Measurements from ENCODE around the gene WDR1. TPM values are rescaled to one million over a fixed set of nuclear protein-coding genes. Genes with fewer than 3 reads are reported as not detected.

WDR1 gene
- 167 TPM for polyA plus RNA-seq (2013, experiment 1 of 4)
- 191 TPM for polyA plus RNA-seq (2013, experiment 2 of 4)
- 113 TPM for polyA plus RNA-seq (2013, experiment 3 of 4)
- polyA plus RNA-seq (2013, experiment 4 of 4), result 117 TPM

- H3K36me3 ChIP-seq (ENCODE audit: control insufficient read depth, insufficient read depth, low read length), result peaks cover 15% of the 10 kb centered on the region
- H3K9me3 ChIP-seq (ENCODE audit: control insufficient read depth, low read length), result no peaks in the 10 kb centered on the region
- H3K4me1 ChIP-seq (ENCODE audit: control insufficient read depth, insufficient read depth, low read length), result peaks cover 19% of the 10 kb centered on the region
- H3K27me3 ChIP-seq (ENCODE audit: control insufficient read depth, insufficient read depth, low read length, poor library complexity, severe bottlenecking), result no peaks in the 10 kb centered on the region
- peak within 1 kb of the TSS; percentile 92 for H3K27ac ChIP-seq (ENCODE audit: insufficient read depth, low read depth, low read length, poor library complexity, severe bottlenecking)
- H3K4me3 ChIP-seq (ENCODE audit: insufficient read depth, low read depth, low read length), result peak within 1 kb of the TSS; percentile 87
- 0% methylated on average over 97 of the region's 97 CpGs for WGBS, 2 experiments
Observed at GRCh38 chr4:10116569-10117358, at the start of gene WDR1. TSS of gene WDR1 (minus strand) at chr4:10116799. CDS start at chr4:10116666, 133 bp downstream.

GRCh38 chr4:10164877-10165283 lies 48.3 kb upstream of the WDR1 start:
- 9 to 36% methylated on average over 2 to 3 of the region's 3 CpGs for WGBS, 2 experiments
- no peak overlapping the region for H3K27ac ChIP-seq (ENCODE audit: insufficient read depth, low read depth, low read length, poor library complexity, severe bottlenecking)

GRCh38 chr4:10163296-10163695 lies 46.7 kb upstream of the WDR1 start:
- H3K4me1 ChIP-seq (ENCODE audit: control insufficient read depth, insufficient read depth, low read length), result no peaks in the 10 kb centered on the region
- H3K4me3 ChIP-seq (ENCODE audit: insufficient read depth, low read depth, low read length), result no peak overlapping the region
- no peaks in the 10 kb centered on the region for H3K27me3 ChIP-seq (ENCODE audit: control insufficient read depth, insufficient read depth, low read length, poor library complexity, severe bottlenecking)
- no peaks in the 10 kb centered on the region for H3K36me3 ChIP-seq (ENCODE audit: control insufficient read depth, insufficient read depth, low read length)
- H3K9me3 ChIP-seq (ENCODE audit: control insufficient read depth, low read length), result no peaks in the 10 kb centered on the region
- WGBS, 2 experiments, result 88 to 93% methylated on average over 1 of the region's 1 CpG
- no peak overlapping the region for H3K27ac ChIP-seq (ENCODE audit: insufficient read depth, low read depth, low read length, poor library complexity, severe bottlenecking)

More at GRCh38 chr4:10164877-10165283, 48.3 kb upstream of the WDR1 start:
- Histone ChIP-seq H3K9me3 (ENCODE audit: control insufficient read depth, low read length) (no peaks in the 10 kb centered on the region), H3K36me3 (ENCODE audit: control insufficient read depth, insufficient read depth, low read length) (no peaks in the 10 kb centered on the region), H3K4me3 (ENCODE audit: insufficient read depth, low read depth, low read length) (no peak overlapping the region), H3K4me1 (ENCODE audit: control insufficient read depth, insufficient read depth, low read length) (no peaks in the 10 kb centered on the region), H3K27me3 (ENCODE audit: control insufficient read depth, insufficient read depth, low read length, poor library complexity, severe bottlenecking) (no peaks in the 10 kb centered on the region)

GRCh38 chr4:10162341-10163000 lies 45.9 kb upstream of the WDR1 start:
- H3K27ac ChIP-seq (ENCODE audit: insufficient read depth, low read depth, low read length, poor library complexity, severe bottlenecking), result no peak overlapping the region
- H3K4me1 ChIP-seq (ENCODE audit: control insufficient read depth, insufficient read depth, low read length), result no peaks in the 10 kb centered on the region
- 87 to 90% methylated on average over 7 of the region's 7 CpGs for WGBS, 2 experiments
- no peaks in the 10 kb centered on the region for H3K9me3 ChIP-seq (ENCODE audit: control insufficient read depth, low read length)
- H3K4me3 ChIP-seq (ENCODE audit: insufficient read depth, low read depth, low read length), result no peak overlapping the region
- H3K36me3 ChIP-seq (ENCODE audit: control insufficient read depth, insufficient read depth, low read length), result no peaks in the 10 kb centered on the region
- H3K27me3 ChIP-seq (ENCODE audit: control insufficient read depth, insufficient read depth, low read length, poor library complexity, severe bottlenecking), result no peaks in the 10 kb centered on the region

- Histone ChIP-seq H3K36me3 (ENCODE audit: control insufficient read depth, insufficient read depth, low read length) (no peaks in the 10 kb centered on the region), H3K4me1 (ENCODE audit: control insufficient read depth, insufficient read depth, low read length) (no peaks in the 10 kb centered on the region), H3K9me3 (ENCODE audit: control insufficient read depth, low read length) (no peaks in the 10 kb centered on the region), H3K27me3 (ENCODE audit: control insufficient read depth, insufficient read depth, low read length, poor library complexity, severe bottlenecking) (no peaks in the 10 kb centered on the region), H3K27ac (ENCODE audit: insufficient read depth, low read depth, low read length, poor library complexity, severe bottlenecking) (no peak overlapping the region), H3K4me3 (ENCODE audit: insufficient read depth, low read depth, low read length) (no peak overlapping the region)
- WGBS, 2 experiments, result 89 to 92% methylated on average over 6 of the region's 6 CpGs
Observed at GRCh38 chr4:10161840-10162239, 45.2 kb upstream of the WDR1 start.

- Histone ChIP-seq H3K36me3 (ENCODE audit: control insufficient read depth, insufficient read depth, low read length) (no peaks in the 10 kb centered on the region), H3K27ac (ENCODE audit: insufficient read depth, low read depth, low read length, poor library complexity, severe bottlenecking) (no peak overlapping the region), H3K27me3 (ENCODE audit: control insufficient read depth, insufficient read depth, low read length, poor library complexity, severe bottlenecking) (no peaks in the 10 kb centered on the region), H3K4me1 (ENCODE audit: control insufficient read depth, insufficient read depth, low read length) (no peaks in the 10 kb centered on the region), H3K9me3 (ENCODE audit: control insufficient read depth, low read length) (no peaks in the 10 kb centered on the region), H3K4me3 (ENCODE audit: insufficient read depth, low read depth, low read length) (no peak overlapping the region)
- WGBS, 2 experiments, result 61 to 65% methylated on average over 3 of the region's 3 CpGs
Observed at GRCh38 chr4:10161146-10161545, 44.5 kb upstream of the WDR1 start.

- Histone ChIP-seq H3K27ac (ENCODE audit: insufficient read depth, low read depth, low read length, poor library complexity, severe bottlenecking) (no peak overlapping the region), H3K36me3 (ENCODE audit: control insufficient read depth, insufficient read depth, low read length) (no peaks in the 10 kb centered on the region), H3K27me3 (ENCODE audit: control insufficient read depth, insufficient read depth, low read length, poor library complexity, severe bottlenecking) (no peaks in the 10 kb centered on the region), H3K9me3 (ENCODE audit: control insufficient read depth, low read length) (no peaks in the 10 kb centered on the region), H3K4me1 (ENCODE audit: control insufficient read depth, insufficient read depth, low read length) (no peaks in the 10 kb centered on the region), H3K4me3 (ENCODE audit: insufficient read depth, low read depth, low read length) (no peak overlapping the region)
- 69 to 74% methylated on average over 7 of the region's 7 CpGs for WGBS, 2 experiments
Observed at GRCh38 chr4:10160281-10160856, 43.8 kb upstream of the WDR1 start.

GRCh38 chr4:10159671-10160070 lies 43.1 kb upstream of the WDR1 start:
- Histone ChIP-seq H3K9me3 (ENCODE audit: control insufficient read depth, low read length) (no peaks in the 10 kb centered on the region), H3K27me3 (ENCODE audit: control insufficient read depth, insufficient read depth, low read length, poor library complexity, severe bottlenecking) (no peaks in the 10 kb centered on the region), H3K4me1 (ENCODE audit: control insufficient read depth, insufficient read depth, low read length) (no peaks in the 10 kb centered on the region), H3K36me3 (ENCODE audit: control insufficient read depth, insufficient read depth, low read length) (no peaks in the 10 kb centered on the region), H3K27ac (ENCODE audit: insufficient read depth, low read depth, low read length, poor library complexity, severe bottlenecking) (no peak overlapping the region), H3K4me3 (ENCODE audit: insufficient read depth, low read depth, low read length) (no peak overlapping the region)

- no peaks in the 10 kb centered on the region for H3K27me3 ChIP-seq (ENCODE audit: control insufficient read depth, insufficient read depth, low read length, poor library complexity, severe bottlenecking)
- H3K36me3 ChIP-seq (ENCODE audit: control insufficient read depth, insufficient read depth, low read length), result no peaks in the 10 kb centered on the region
- H3K4me3 ChIP-seq (ENCODE audit: insufficient read depth, low read depth, low read length), result no peak overlapping the region
- WGBS, 2 experiments, result 85 to 89% methylated on average over 7 to 9 of the region's 9 CpGs
- H3K4me1 ChIP-seq (ENCODE audit: control insufficient read depth, insufficient read depth, low read length), result no peaks in the 10 kb centered on the region
- H3K27ac ChIP-seq (ENCODE audit: insufficient read depth, low read depth, low read length, poor library complexity, severe bottlenecking), result no peak overlapping the region
- H3K9me3 ChIP-seq (ENCODE audit: control insufficient read depth, low read length), result no peaks in the 10 kb centered on the region
Observed at GRCh38 chr4:10158333-10158942, 41.8 kb upstream of the WDR1 start.

Measured in ectodermal cell (in vitro differentiated cells).